Measurements from ENCODE around the gene IRAK1. TPM values are rescaled to one million over a fixed set of nuclear protein-coding genes. Genes with fewer than 3 reads are reported as not detected.

IRAK1 gene
- total and polyA plus RNA-seq, 2 donors (not counting 3 experiments of a cell fraction or from before 2014, with no cell fraction given): 63.6 to 138 TPM

DNA sequence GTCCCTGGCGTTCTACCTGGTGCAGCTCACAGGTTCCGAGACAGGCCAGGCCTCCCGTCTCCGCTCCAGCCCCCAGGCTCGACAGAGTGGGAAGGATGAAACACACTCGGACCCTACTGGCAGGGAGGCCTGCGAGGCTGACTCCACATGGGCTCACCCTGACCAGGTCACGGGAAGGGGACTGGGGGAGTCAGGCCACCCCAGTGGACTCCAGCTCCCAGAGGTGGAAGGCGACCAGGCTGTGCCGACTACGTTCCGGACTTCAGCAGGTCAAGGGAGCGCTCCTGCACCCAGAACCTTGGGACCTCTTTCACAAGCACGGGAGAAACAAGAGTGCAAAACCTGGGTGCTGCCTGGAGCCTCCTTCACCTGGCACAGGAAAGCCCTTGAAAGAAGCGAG, 4.6 kb upstream of the IRAK1 start:
- BruUV-seq (replicated peaks): no TSS peak

More for the DNA sequence above, 4.6 kb upstream of the IRAK1 start:
- TF ChIP-seq GATA2 (IDR thresholded peaks at IDR 0.05; ENCODE audit: insufficient read depth, insufficient read length, low read depth, low read length): no peak
- no peak for TF ChIP-seq POLR2A (IDR thresholded peaks at IDR 0.05; ENCODE audit: low read depth, low read length)
- no peak for TF ChIP-seq JUN (IDR thresholded peaks at IDR 0.05; ENCODE audit: borderline replicate concordance, insufficient read depth, insufficient read length, low read depth)
- no peak for TF ChIP-seq FOS (IDR thresholded peaks at IDR 0.05; ENCODE audit: borderline replicate concordance, insufficient read depth, low read length)
- TF ChIP-seq MYC (IDR thresholded peaks at IDR 0.05; ENCODE audit: low read depth, low read length): no peak
- TF ChIP-seq CTCF (IDR thresholded peaks at IDR 0.05; ENCODE audit: extremely low read depth in 1 of 2, insufficient read depth in 1 of 2, low read depth in 1 of 2, low read length in 2 of 2): no peak
- TF ChIP-seq POLR2AphosphoS5 (IDR thresholded peaks at IDR 0.05; ENCODE audit: insufficient read depth, low read depth, low read length): no peak
- TF ChIP-seq, protein P1, sequence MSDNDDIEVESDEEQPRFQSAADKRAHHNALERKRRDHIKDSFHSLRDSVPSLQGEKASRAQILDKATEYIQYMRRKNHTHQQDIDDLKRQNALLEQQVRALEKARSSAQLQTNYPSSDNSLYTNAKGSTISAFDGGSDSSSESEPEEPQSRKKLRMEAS (IDR thresholded peaks at IDR 0.05; ENCODE audit: insufficient read depth, insufficient read length): no peak
- no peak for TF ChIP-seq EZH2 (IDR thresholded peaks at IDR 0.05; ENCODE audit: borderline replicate concordance, low read depth, low read length, severe bottlenecking)
- ChIA-PET CTCF (interaction anchor here (2.8 kb wide), 1 partner anchor 11 kb away, joined by 9 read pairs; no protein-coding TSS in a partner anchor), POLR2A (no interaction called here)
- Histone ChIP-seq H3K4me2 (ENCODE audit: insufficient read depth, low read length) (no peak overlapping the region), H2AFZ (ENCODE audit: low read depth, low read length) (no peak overlapping the region), H3K4me1 (ENCODE audit: control insufficient read depth, extremely low read depth, insufficient read depth, low read length) (peaks cover 16% of the 10 kb centered on the region), H3K9me3 (replicated peaks; ENCODE audit: control insufficient read depth, insufficient read depth, low read length) (no peaks in the 10 kb centered on the region), H3K9me1 (replicated peaks; ENCODE audit: control insufficient read depth, extremely low read depth, insufficient read depth, low read length) (no peaks in the 10 kb centered on the region), H3K4me3 (replicated peaks in 1 of 3; ENCODE audit: insufficient read depth in 1 of 3, low read depth in 1 of 3, low read length in 3 of 3) (no peak overlapping the region), H3K27ac (ENCODE audit: insufficient read depth, low read depth, low read length) (no peak overlapping the region), H3K9ac (replicated peaks; ENCODE audit: extremely low read depth, insufficient read depth, low read length) (no peak overlapping the region), H3K79me2 (ENCODE audit: control insufficient read depth, insufficient read depth, low read length) (peaks cover under 1% of the 10 kb centered on the region), H4K20me1 (replicated peaks; ENCODE audit: control insufficient read depth, extremely low read depth, insufficient read depth, low read length) (no peaks in the 10 kb centered on the region), H3K36me3 (ENCODE audit: control insufficient read depth in 2 of 2, extremely low read depth in 1 of 2, insufficient read depth in 2 of 2, low read length in 2 of 2) (peaks cover 0 to 7% of the 10 kb centered on the region in 2 experiments), H3K27me3 (ENCODE audit: control insufficient read depth in 2 of 2, insufficient read depth in 2 of 2, low read length in 2 of 2) (no peaks in the 10 kb centered on the region)
- DNase-seq (ENCODE audit: low read depth, low spot score): no peak
- FAIRE-seq: no peak
- intact Hi-C loops (cut with micrococcal nuclease): no loop called here
- dilution Hi-C loops (cut with MboI; ENCODE audit: extremely low pct_ligation_motif_present, low sequenced_read_pairs): no loop called here

All from endothelial cell of umbilical vein (primary cell).